ENCODE results near the gene PLAC1. TPM values are rescaled to one million over a fixed set of nuclear protein-coding genes. Genes with fewer than 3 reads are reported as not detected.

Gene PLAC1
- total RNA-seq, 1 experiment from 2014 or later, result 0.34 TPM

- CTCF ChIA-PET, result no interaction called here
- no peak overlapping the region for H2AFZ ChIP-seq (ENCODE audit: low read depth, low read length, poor library complexity, severe bottlenecking)
- no peak overlapping the region for H3K9ac ChIP-seq (ENCODE audit: low read length)
- intact Hi-C loops (cut with micrococcal nuclease), result no loop called here
- no peak overlapping the region for H3K27ac ChIP-seq (ENCODE audit: low read depth, low read length)
- no peaks in the 10 kb centered on the region for H3K36me3 ChIP-seq (ENCODE audit: control insufficient read depth in 1 of 2, insufficient read depth in 2 of 2, low read length in 2 of 2)
- H3K27me3 ChIP-seq (ENCODE audit: insufficient read depth, low read length), result no peaks in the 10 kb centered on the region
- H3K9me3 ChIP-seq (ENCODE audit: control insufficient read depth in 1 of 2, insufficient read depth in 1 of 2, low read depth in 1 of 2, low read length in 2 of 2), result no peaks in the 10 kb centered on the region
- TF ChIP-seq YY1 (IDR thresholded peaks at IDR 0.05; ENCODE audit: extremely low read depth, insufficient replicate concordance, low read depth, low read length) (no peak), EGR1 (IDR thresholded peaks at IDR 0.05; ENCODE audit: low read depth) (no peak), REST (IDR thresholded peaks at IDR 0.05; ENCODE audit: low read depth) (no peak), POLR2A (IDR thresholded peaks at IDR 0.05; ENCODE audit: borderline replicate concordance, extremely low read depth, insufficient read depth, insufficient read length) (no peak), ZBTB33 (IDR thresholded peaks at IDR 0.05; ENCODE audit: extremely low read depth, insufficient replicate concordance, low read length) (no peak), CTCF (IDR thresholded peaks at IDR 0.05 in 2 of 3, conservative IDR thresholded peaks at IDR 0.05 in 1 of 3; ENCODE audit: borderline replicate concordance in 1 of 3, insufficient read depth in 1 of 3, low read depth in 2 of 3, low read length in 2 of 3) (no peak), RAD21 (IDR thresholded peaks at IDR 0.05; ENCODE audit: low read depth) (no peak), POLR2AphosphoS5 (IDR thresholded peaks at IDR 0.05; ENCODE audit: low read depth, low read length) (no peak), ATF3 (IDR thresholded peaks at IDR 0.05) (no peak), JUND (IDR thresholded peaks at IDR 0.05) (no peak)
- no peaks in the 10 kb centered on the region for H4K20me1 ChIP-seq (ENCODE audit: insufficient read depth)
- ATAC-seq (no peak), DNase-seq (ENCODE audit: low read depth, low spot score) (no peak)
- RAD21 ChIA-PET (ENCODE audit: low non-redundant PET in 1 of 2, low total read pairs in 2 of 2, uncharacterized antibody in 2 of 2, unreplicated experiment in 2 of 2), result no interaction called here
- POLR2A ChIA-PET, result interaction anchor here (0.8 to 0.9 kb wide), 2 partner anchors 10 to 18 kb away, joined by 3 to 4 read pairs; no protein-coding TSS in a partner anchor
- peaks cover 8 to 16% of the 10 kb centered on the region in 2 experiments for H3K4me1 ChIP-seq (ENCODE audit: control insufficient read depth in 1 of 2, insufficient read depth in 2 of 2, low read length in 2 of 2)
- H3K79me2 ChIP-seq (ENCODE audit: insufficient read depth, low read length), result no peaks in the 10 kb centered on the region
- no peak overlapping the region for H3K4me2 ChIP-seq (ENCODE audit: low read length)
- H3K4me3 ChIP-seq (replicated peaks in 1 of 2; ENCODE audit: low read depth in 1 of 2, low read length in 2 of 2), result no peak overlapping the region
- no TSS peak for BruUV-seq (replicated peaks)
- no peaks in the 10 kb centered on the region for H3K9me2 ChIP-seq (ENCODE audit: insufficient read depth)
Measured at GRCh38 chrX:134541906-134542305, 116.4 kb downstream of the PLAC1 start.
